NCI-H1048 (cell line): ENCODE results near the gene CRPPA.
"Not testable (repeated sequence)": the region's sequence is repeated elsewhere in the genome, so short reads cannot be mapped to it uniquely, and the experiment has no call there.

ENCODE experiments used
- DNase-seq: peaks from one replicate; lab custom pipeline; 2025; lab: John Stamatoyannopoulos, UW

CRPPA gene

DNA sequence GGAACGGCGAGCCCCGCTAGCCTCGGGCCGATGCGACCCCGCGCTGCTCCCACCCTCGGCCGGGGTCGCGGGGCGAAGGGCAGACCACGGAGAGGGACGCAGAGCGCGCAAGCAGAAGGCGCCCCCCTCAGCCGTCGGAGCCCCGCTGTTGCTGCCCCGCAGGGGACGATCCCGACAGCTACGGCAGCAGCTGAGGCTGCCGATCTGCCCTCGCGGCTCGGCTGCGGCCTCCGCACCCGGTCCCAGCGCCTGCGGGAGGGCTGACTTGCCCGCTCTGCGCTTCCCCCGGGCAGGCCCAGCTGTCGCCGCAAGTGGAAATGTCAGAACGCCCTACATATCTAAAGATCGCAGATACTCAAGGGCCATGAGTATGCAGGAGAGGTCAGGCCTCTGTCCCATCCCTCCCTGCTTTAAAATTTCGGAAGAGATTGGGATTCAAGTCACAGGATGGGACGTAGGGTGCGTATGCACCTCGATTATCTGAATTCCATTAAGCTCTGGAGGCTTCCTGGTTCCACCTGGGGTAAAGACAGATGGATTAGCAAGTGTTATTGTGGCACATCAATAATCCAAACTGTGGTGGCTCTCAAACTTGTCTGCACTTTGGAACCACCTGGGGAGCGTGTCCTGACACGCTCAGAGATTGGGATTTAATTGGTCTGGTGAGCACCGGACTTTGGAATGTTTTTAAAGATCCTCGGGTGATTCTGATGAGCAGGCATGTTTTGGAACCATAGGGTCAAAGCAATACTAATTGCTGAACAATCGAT is at the start of gene CRPPA:
Gene CRPPA (minus strand): TSS at position 206 of the 770 bp plus-strand sequence. CDS start 216 bp downstream, outside the sequence.
- DNase-seq, result no peak

DNA sequence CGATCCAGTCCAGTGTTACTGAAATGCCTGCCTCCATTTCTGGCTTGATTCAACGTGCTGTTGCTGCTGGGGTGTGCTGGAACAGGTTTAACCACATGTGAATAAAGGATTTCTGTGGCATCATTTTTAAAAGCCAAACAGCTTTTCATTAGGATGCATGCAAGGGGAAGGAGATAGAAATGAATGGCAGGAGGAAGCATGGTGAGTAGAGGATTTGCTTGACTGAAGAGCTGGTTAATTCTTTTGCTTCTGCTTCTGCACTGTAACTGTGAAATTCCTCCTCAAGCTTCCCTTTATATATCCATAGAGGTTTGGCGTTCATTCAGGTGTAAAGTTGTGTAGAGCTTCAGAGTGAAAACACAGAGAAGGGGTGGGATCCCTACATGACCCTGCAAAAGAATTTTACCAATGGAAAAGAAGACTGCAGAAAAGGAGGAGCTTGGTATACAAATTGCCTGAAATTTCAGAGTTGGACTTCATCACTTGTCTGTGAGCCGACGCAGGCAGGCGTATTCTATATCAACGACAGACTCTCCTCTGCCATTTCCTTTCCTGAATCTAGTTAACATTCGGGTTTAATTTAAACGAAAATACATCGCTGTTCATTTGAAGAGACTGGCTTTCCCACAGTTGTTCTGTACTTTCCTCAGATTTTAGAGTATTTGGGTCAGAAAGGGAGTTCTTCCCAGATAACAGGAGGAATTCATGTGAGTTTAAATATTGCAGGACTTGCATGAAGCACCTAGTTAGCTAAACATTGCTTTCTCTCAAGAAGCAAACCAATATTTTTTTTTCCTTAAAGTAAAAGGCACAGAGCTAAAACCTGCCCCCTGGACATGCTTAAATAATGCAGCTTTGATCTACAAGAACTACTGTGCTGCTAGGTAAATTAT is 44.4 kb upstream of the CRPPA start, which contains the start of gene SOSTDC1:
Gene SOSTDC1 (minus strand): TSS at position 270 of the 893 bp plus-strand sequence. CDS start 70 bp downstream, at position 200.
- peak; percentile 72 for DNase-seq

DNA sequence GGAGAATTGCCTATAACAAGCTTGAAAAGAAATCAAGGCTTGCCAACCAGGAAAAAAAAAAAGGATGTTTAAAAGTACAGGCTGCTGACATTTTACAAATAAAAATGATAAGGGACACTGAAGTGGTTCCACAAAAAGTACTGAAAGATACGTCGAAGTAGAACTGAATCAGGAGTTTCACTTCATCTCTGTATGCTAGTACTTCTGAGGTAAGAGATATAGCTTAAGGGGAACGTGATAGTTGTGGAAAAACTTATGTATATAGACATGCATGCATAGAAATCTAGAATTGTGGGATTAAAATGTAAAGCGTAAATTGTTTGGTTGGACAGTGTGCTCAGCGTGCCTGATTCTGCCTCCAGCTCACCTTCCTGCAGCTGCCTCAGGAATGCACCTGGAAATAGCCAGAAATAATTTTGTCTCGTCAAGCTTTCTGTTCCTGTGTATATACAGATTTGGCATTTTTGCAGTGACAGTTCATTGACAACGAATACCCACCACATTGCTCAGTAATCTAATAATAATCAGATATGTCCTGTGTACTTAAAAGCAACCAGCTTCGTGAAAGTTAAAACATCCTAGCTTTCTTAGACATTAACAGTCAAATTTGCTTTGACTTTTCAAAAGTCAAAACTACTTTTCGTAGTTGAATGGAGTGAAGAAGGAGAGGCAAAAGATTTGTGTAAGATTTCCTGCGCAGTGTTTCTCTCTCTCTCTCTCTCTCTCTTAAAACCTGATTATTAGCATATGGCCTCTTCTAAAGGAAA is 42.8 kb upstream of the CRPPA start:
- no peak for DNase-seq

DNA sequence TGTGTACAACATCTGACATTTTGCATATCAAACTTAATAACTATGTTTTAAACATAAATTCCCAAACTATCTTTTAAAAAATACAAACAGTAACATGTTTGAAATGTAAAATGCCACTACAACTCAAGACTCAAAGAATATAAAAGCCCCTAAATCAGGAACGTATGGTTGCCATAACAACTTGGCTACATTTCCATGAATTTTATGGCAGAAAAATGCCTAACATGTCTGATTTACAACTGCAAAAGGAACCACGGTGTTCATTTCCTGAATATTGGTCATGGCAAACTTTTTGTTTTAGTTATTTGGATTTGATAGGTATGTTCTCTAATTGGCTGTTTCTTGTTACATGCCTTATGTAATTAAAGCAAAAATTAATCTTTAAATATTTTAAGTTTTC is 42.2 kb upstream of the CRPPA start:
- no peak for DNase-seq

DNA sequence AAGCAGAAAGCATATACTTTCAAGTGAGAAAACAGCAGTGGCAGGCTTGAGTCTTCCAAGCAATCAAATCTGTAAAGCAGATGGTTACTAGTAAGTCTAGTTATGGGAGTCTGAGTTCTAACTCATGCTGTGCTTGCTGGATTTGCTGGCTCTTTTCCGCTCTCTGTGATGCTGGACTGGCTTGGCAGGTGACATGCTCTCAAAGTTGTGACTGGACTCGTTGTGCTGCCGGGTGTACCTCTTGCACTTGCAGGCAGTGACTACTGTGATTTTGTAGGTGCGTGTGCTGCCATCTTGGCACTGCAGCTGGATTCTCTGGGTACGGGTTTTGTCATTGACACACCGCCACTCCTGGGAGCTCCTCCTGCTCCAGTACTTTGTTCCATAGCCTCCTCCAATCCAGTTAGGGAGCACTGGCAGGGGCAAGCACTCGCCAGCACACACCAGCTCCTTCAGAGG is 41.1 kb upstream of the CRPPA start:
- no peak for DNase-seq

DNA sequence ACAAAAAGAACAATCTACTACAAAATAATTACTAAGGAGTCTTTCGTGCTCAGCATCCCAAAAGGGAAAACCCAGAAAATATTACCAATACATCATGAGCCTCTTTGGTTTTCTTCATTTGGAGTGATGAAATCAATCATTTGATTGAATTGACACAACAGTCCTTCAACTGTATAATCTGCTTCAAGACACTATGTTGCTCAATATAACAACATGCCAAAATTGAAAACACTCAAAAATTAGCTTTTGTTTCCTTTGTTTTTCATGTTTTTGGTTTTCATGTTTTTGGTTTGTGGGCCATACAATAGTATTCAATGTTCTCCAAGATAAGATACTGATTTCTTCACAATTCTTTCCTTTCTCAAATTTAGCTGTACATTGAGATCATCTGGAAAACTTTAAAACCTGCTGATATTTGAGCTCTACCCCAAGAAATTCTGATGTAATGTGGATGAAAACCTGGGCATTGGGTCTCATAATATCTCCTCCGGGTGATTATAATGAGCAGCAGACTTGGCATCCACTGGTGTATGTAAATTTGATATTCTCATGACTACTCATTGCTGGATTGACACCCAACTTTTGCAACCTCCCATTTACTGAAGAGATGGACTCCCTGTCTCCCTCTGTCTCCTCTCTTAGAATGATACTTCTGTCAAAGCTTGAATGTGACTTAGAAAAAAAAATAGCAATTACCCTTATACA is 39.6 kb upstream of the CRPPA start:
- DNase-seq, result no peak

DNA sequence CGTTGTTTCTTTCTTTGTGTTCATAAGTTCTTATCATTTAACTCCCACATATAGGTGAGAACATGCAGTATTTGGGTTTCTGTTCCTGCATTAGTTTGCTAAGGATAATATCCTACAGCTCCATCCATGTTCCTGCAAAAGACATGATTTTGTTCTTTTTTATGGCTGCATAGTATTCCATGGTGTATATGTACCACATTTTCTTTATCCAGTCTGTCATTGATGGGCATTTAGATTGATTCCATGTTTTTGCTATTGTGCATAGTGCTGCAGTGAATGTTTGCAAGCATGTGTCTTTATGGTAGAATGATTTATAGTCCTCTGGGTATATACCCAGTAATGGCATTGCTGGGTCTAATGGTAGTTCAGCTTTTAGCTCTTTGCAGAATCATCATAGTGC is 35.0 kb upstream of the CRPPA start:
- DNase-seq, result not testable (repeated sequence)

DNA sequence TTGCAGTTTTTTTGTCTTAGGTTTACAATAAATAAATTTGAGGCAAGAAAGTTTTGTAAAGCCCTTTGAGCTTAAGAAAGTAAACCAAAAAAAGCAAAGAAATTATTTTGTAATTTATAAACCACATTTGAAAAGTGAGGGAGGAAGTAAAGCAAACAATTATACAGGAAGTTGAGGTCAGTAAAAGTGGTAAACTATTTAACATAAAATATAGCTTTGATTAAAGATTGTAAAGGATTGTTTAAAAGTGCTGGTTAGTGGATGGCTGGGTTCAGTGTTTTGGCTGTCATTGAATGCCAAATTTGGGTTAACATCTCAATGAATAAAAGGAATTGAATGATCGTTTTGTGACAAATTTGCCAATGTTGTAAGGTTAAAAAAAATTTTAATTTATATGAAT is 34.3 kb upstream of the CRPPA start:
- DNase-seq, result no peak

DNA sequence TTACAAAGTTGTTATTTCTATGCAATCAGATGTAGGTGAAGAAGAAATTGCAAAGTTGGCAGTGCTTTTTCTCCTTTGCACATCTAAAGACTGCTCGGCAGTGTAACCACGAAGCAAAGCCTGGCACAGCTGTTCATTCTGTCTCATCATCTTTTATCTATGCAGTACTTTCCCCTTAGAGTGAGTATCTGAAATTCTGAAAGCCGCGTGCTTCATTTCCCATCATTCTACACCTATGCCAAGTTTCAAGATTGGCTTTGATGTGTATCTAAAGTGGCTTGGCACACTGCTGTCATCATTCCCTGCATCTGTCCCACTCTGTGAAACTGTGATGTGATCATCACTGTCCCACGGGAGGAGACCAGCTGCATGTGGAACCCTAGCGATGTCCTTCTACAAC is 29.0 kb upstream of the CRPPA start:
- DNase-seq, result no peak

DNA sequence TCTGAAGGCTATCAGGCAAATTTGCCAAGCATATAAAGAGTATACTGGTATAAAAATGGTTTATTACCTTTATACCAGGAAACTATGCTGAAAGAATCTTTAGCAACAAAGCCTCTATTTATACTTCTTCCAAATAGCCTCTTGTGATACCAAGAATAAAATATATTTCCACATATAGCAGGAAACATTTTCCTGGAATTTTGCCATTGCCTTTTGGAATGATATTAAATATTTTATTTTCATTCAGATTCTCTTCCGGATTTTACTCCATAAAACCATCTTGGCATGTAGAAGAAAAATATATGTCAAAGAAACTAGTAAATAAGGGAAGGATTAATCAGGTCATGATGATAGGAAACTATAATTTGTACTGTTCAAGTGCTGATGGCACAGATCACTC is 26.5 kb upstream of the CRPPA start:
- peak; percentile 47 for DNase-seq

DNA sequence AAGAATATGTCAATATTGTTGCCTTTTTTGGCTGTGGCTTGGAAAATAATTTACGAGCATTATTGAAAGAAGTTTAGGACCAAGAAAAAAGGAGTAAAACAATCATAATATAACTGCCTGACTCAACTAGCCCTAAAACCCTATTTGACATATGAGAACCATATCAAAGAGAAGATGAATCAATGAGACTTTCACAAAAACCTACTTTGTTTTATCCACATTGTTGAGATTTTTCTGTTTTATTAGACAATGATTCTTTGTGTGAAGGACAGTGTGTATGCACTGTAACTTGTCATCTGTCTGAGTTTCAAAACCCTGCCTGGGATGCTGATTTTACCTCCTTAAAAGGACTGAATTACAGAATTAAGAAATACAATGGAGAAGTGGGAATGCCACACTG is 25.2 kb upstream of the CRPPA start:
- DNase-seq, result no peak

DNA sequence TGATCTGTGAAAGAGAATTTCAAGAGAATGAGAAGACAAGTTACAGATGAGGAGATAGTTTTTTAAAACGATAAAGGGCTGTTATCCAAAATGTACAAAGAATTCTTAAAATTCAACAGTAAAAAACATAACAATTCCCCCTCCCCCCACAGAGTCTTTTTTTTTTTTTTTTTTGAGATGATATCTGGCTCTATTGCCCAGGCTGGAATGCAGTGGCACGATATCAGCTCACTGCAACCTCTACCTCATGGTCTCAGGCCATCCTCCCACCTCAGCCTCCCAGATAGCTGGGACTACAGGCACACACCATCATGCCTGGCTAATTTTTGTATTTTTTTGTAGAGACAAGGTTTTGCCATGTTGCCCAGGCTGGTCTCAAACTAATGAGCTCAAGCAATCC is 22.5 kb upstream of the CRPPA start:
- not testable (repeated sequence) for DNase-seq

DNA sequence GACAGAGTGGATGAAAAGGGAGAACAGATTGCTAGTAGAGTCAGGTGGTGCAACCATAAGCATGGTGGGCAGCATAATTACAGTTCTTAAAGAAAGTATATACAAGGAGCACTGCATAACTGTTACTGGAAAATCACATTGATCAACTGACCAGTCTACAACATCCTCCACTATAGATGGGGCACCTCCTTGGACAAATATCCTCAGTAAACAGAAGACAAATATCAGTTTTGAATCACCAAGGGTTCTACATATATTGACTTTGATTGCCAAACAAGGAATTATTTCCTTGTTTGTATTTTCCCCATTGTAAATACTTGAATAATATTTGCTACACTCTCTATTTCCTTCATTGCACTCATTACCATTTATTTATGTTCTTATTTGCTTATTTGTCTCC is 17.6 kb upstream of the CRPPA start:
- no peak for DNase-seq

DNA sequence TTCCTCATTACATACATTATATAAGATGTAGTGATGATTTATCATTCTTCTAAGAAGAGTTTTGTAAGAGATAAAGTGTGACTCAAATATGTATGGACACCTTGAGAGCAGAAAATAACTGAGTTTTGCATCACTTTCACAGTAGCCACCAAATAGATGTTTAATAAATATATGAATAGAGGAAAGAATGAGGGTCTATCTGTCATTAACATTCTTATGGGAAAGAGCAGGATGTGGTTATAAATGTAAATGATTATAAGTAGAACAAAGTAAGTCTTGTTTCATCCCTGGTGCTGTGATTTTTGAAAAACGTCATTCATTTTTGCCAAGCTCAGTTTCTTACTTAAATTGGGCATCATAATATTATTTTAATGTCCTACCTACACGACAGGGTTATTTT is 15.0 kb upstream of the CRPPA start:
- no peak for DNase-seq

DNA sequence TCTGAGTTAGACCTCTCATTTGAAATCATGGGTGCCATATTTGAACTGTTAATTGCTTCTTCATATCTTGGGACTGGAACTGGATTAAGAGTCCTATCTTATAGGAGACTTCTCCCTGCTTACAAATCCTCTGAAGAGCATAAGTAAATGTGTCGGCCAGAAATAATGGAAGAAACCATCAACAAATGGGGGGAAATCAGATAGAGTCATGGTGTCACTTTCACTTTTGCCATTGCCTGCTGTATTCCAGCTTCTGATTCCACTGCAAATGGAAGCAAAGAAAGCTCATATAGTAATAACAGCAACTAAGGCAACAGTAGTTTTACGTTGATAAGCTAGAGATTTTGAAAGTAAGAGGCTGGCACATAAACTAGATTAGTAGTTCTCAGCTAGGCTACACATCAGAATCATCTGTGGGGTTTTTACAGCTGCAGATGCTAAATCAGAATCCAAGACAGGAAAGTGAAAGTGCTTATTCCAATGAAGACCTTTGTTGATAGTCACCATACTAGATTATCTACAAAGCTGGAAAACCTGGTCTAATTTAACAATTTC is 12.3 kb upstream of the CRPPA start:
- no peak for DNase-seq

DNA sequence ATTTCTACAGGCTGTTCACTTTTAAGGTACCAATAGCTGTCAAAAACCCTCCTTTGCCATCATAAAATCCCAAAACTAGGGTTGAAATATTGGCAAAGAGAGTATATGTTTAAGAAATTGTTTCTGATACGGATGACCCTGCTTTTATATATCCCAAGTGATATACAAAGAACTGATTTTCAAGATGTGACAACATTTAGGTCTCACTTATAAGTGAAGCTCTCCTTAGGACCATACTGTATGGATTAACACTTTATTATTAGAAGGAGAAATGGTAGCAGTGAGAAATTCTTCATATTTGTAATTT is 11.0 kb upstream of the CRPPA start:
- DNase-seq, result no peak

DNA sequence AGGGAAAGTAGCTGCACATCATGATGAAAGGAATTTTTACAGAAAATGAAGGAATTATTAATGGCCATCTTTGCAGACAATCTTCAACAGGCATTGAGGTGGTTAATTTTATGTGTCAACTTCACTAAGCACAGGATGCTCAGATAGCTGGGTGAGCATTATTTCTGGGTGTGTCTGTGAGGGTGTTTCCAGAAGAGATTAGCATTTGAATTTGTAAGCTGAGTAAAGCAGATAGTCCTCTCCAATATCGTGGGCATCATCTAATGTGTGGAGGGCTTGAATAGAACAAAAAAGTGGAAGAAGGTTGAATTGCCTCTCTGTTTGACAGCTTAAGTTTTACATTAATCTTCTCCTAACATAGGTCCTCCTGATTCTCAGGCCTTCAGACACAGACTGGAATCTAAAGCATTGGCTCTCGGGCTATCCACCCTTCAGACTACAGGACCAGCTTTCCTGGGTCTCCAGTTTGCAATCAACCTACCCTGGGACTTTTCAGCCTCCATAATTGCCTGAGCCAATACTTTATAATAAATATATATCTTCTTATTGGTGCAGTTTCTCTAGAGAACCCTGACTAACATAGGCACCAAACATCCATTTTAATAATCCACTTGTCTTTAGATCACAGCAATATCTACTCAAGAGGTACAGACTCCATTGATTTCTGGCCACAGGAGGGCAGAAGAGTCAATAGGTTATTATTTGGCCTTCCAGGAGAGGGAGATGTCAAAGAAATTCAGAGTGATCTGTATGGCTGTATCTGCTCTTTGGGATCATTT is 10.5 kb upstream of the CRPPA start:
- no peak for DNase-seq

DNA sequence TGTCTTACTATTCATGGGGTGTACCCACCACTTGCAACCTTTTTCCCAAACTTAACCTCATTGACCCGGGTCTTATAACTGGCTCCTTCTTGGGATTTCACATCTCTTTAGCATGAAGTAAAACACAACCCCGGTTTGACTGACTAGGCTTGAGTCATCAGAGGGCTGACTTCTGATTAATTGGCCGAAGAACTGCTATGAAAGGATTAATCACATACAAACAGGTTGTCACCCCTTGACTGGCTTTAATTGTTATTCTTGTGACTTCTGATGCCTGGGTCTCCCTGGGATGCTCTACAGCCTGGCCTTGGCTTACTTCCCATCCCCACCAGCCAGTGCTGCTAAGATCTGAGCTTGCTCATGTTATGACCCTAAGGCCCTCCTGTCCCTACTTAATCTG is 8.8 kb upstream of the CRPPA start:
- DNase-seq, result no peak

DNA sequence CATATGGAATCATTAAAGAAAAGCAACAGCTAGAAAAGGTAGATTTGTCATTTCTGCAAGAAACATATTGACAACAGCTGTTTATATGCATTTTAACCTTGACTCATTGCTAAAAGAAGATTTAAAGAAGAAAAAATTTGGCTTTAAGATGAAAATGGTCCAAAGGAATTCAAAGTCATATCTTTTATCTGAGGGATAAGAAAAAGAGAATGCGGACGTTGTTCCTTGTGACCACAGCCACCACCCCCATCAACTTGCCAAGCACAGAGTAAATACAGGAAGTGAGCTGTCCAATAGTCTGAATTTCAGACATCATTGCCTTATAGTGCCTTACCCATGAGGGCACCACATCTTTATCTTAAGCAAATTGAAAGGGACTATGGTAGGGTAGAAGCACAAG is 7.3 kb upstream of the CRPPA start:
- DNase-seq, result no peak

DNA sequence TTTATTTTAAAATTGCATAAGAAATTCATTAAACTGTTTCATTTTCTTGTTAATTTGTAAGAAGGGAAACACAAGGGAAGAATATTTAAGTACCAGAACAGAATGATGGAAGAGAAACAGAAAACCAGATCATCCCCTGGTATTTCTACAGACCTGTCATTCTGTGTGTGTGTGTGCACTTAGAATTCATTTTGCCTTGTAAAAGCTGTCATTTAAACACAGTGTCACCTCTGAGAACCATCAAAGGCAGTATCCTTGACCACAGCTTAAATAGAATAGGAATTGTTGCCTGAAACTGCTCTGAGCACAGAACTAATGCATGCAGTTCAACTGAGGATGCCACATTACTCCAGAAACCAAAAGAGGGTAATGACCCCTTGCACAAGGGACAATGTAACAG is 6.8 kb upstream of the CRPPA start:
- DNase-seq, result no peak

DNA sequence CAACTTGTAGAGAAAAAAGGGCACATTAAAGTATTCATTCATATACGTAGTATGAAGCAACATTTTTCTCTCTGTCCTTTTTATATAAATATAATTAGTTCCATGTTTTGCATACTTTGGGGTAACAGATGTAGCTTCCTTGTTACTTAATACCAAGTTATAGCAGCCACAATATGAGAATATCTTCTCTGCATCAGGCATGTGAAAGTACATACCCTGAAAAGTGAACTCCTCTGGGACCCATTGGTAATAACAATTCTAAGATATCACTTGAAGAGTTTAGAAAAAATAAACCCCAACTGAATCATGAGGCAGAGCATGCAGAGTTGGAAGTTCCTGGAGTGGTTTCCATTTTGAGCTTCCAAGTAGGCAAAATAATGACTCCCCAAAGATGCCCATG is 2.4 kb upstream of the CRPPA start:
- no peak for DNase-seq
